Measurements from ENCODE around the gene CCDC187. TPM values are rescaled to one million over a fixed set of nuclear protein-coding genes. Genes with fewer than 3 reads are reported as not detected.

CCDC187 gene
- total RNA-seq, 1 donor from 2014 or later = 0.69 TPM

GRCh38 chr9:136260936-136261472, 42.9 kb downstream of the CCDC187 start:
- peaks cover 2% of the 10 kb centered on the region for H3K27me3 Mint-ChIP-seq
- H3K36me3 Mint-ChIP-seq (ENCODE audit: low read depth) = no peaks in the 10 kb centered on the region
- ATAC-seq (ENCODE audit: low read depth) = no peak
- no peak for DNase-seq
- intact Hi-C loops (cut with micrococcal nuclease) = no loop called here
- no peak overlapping the region for H3K27ac Mint-ChIP-seq
- ChIA-PET CTCF (interaction anchor here (1.5 kb wide), 1 partner anchor 23 kb away, joined by 3 read pairs; no protein-coding TSS in a partner anchor), POLR2A (no interaction called here)
- TF ChIP-seq, protein P1, sequence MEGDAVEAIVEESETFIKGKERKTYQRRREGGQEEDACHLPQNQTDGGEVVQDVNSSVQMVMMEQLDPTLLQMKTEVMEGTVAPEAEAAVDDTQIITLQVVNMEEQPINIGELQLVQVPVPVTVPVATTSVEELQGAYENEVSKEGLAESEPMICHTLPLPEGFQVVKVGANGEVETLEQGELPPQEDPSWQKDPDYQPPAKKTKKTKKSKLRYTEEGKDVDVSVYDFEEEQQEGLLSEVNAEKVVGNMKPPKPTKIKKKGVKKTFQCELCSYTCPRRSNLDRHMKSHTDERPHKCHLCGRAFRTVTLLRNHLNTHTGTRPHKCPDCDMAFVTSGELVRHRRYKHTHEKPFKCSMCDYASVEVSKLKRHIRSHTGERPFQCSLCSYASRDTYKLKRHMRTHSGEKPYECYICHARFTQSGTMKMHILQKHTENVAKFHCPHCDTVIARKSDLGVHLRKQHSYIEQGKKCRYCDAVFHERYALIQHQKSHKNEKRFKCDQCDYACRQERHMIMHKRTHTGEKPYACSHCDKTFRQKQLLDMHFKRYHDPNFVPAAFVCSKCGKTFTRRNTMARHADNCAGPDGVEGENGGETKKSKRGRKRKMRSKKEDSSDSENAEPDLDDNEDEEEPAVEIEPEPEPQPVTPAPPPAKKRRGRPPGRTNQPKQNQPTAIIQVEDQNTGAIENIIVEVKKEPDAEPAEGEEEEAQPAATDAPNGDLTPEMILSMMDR (IDR thresholded peaks at IDR 0.05) = no peak
- H3K4me3 Mint-ChIP-seq = no peak overlapping the region
- no peaks in the 10 kb centered on the region for H3K4me1 Mint-ChIP-seq
- no peaks in the 10 kb centered on the region for H3K9me3 Mint-ChIP-seq

- intact Hi-C loops (cut with micrococcal nuclease) = no loop called here
- Mint-ChIP-seq H3K9me3 (no peaks in the 10 kb centered on the region), H3K27ac (no peak overlapping the region), H3K27me3 (peaks cover 2% of the 10 kb centered on the region), H3K36me3 (ENCODE audit: low read depth) (no peaks in the 10 kb centered on the region), H3K4me1 (no peaks in the 10 kb centered on the region), H3K4me3 (no peak overlapping the region)
- ChIA-PET CTCF (interaction anchor here (1.5 kb wide), 1 partner anchor 23 kb away, joined by 3 read pairs; no protein-coding TSS in a partner anchor), POLR2A (no interaction called here)
- TF ChIP-seq, protein P1 (IDR thresholded peaks at IDR 0.05) = no peak
- no peak for ATAC-seq (ENCODE audit: low read depth)
- DNase-seq = no peak
Measured at GRCh38 chr9:136260521-136260920, 43.4 kb downstream of the CCDC187 start.

DNA sequence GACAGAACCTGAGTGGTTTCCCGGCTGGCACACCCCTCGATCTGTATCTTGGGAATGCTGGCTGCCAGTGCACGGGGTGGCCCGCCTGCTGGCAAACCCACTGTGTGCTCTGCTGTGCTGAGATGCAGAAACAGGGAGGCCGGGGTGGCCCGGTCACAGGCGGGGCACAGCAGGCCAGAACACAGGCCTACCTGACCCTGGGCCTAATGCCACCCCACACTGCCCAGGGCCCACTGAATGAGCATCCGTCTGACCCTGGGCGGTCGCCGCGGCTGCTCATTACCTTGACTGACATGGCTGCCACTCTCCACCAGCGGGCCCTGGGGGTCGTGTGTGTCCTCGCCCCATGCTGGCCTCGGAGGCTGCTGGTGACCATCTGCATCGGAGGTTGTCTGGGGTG, 44.1 kb downstream of the CCDC187 start:
- Mint-ChIP-seq H3K27me3 (peaks cover 2% of the 10 kb centered on the region), H3K4me3 (no peak overlapping the region), H3K36me3 (ENCODE audit: low read depth) (no peaks in the 10 kb centered on the region), H3K27ac (no peak overlapping the region), H3K9me3 (no peaks in the 10 kb centered on the region), H3K4me1 (no peaks in the 10 kb centered on the region)
- TF ChIP-seq, protein P1 (IDR thresholded peaks at IDR 0.05) = no peak
- intact Hi-C loops (cut with micrococcal nuclease) = no loop called here
- POLR2A ChIA-PET = no interaction called here
- no peak for DNase-seq
- CTCF ChIA-PET = interaction anchor here (1.5 kb wide), 1 partner anchor 24 kb away, joined by 3 read pairs; no protein-coding TSS in a partner anchor
- ATAC-seq (ENCODE audit: low read depth) = no peak

DNA sequence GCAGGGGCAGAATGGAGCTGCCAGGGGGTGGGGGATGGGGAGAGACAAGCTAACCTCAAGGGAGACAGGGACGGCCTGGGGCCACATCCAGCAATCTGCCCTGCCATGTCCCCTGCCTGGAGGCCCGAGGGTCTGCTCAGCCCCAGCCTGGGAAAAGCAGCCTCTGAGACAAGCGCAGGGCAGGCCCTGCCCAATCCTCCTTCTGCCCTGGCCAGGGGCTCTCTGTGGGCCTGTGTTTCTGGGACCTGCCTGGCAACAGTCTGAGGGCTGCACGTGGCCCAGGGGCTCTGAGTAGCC, 44.4 kb downstream of the CCDC187 start:
- Mint-ChIP-seq H3K4me1 (no peaks in the 10 kb centered on the region), H3K27ac (no peak overlapping the region), H3K4me3 (no peak overlapping the region), H3K27me3 (peaks cover 2% of the 10 kb centered on the region), H3K36me3 (ENCODE audit: low read depth) (no peaks in the 10 kb centered on the region), H3K9me3 (no peaks in the 10 kb centered on the region)
- ChIA-PET CTCF (no interaction called here), POLR2A (no interaction called here)
- intact Hi-C loops (cut with micrococcal nuclease) = no loop called here
- TF ChIP-seq, protein P1 (IDR thresholded peaks at IDR 0.05) = no peak
- ATAC-seq (ENCODE audit: low read depth) (no peak), DNase-seq (no peak)

DNA sequence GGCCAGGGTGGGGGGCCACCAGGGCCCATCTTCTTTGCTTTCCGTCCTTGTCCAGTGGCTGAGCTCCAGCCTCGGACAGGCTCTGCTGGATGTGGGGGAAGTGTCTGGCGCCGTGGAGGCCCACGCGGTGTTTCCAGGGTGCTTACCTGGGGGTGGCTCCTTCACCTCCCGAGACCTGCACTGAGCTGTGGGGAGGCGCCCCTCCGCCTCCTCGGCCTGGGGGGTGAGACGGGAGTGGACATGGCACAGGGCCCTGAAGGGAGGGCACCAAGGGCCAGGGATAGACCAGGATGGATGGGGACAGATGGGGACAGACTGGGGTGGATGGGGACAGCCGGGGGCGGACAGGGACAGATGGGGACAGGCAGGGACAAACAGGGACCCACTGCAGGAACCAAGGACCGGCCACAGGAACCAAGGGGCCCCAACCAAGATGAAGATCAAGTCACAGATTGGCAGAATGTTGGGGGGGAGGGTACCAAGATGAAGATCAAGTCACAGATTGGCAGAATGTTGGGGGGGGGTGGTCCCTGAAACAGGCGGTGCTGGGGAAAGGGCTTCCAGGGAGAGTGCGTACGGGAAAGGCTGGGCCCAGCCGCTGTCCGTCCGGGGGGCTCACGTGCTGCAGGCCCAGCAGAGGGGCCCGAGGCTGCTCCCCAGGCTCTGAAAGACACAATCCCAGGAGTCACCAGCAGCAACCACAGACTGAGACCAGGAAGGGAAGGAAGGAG, 44.9 kb downstream of the CCDC187 start:
- intact Hi-C loops (cut with micrococcal nuclease) = no loop called here
- Mint-ChIP-seq H3K27ac (no peak overlapping the region), H3K36me3 (ENCODE audit: low read depth) (no peaks in the 10 kb centered on the region), H3K4me1 (no peaks in the 10 kb centered on the region), H3K4me3 (no peak overlapping the region), H3K27me3 (peaks cover 2% of the 10 kb centered on the region), H3K9me3 (no peaks in the 10 kb centered on the region)
- CTCF ChIA-PET = no interaction called here
- POLR2A ChIA-PET = no interaction called here
- DNase-seq (no peak), ATAC-seq (ENCODE audit: low read depth) (no peak)
- TF ChIP-seq, protein P1 (IDR thresholded peaks at IDR 0.05) = no peak

Data from activated B cell treated with CpG ODN at 0.5 μM for 24 hours (primary cell).